Activated CD4-positive, alpha-beta T cell treated with anti-CD3 and anti-CD28 coated beads for 48 hours (primary cell): ENCODE results near the gene NAA10.

ENCODE experiments used
- DNase-seq: peaks from one replicate; pipeline ENCODE4 v3.0.0-alpha.2; 2020

NAA10 gene

DNA sequence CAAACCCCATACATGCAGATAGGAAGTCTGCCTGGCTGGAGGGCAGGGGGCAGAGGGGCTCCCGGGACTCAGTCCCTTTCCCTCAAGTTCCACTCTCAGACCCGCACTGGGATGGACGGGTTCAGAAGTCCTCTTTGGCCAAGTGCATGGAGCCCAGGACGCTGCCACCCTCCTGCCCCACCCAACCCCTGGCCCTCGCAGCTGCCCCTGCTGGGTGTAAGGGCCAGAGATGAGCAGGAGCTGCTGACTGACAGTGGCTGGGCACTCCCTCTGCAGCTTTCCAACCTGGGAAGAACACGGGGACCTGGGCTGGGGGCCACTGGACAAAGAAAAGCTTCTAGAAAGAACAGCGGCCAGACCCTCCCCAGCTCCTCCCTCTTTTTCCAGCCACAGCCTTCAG is 52.3 kb downstream of the NAA10 start:
- DNase-seq, result no peak

DNA sequence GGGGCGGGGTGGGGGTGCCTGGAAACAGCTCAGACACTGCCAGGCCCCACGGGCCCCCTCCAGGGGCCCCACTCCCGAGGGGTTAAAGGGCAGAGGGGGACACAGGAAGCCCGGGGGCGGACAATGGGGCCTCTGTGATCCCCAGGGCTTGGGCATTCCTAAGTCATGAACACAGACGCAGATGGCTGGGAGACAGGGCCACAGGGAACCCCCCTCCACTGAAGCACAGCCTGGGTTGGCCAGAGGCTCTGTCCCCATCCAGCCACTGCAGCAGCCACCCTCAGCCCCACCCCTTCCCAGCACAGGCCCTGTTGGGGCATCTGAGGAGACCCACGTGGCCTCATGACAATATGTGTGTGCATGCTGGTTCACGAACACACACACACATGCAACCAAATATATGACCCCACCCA is 52.7 kb downstream of the NAA10 start:
- no peak for DNase-seq

DNA sequence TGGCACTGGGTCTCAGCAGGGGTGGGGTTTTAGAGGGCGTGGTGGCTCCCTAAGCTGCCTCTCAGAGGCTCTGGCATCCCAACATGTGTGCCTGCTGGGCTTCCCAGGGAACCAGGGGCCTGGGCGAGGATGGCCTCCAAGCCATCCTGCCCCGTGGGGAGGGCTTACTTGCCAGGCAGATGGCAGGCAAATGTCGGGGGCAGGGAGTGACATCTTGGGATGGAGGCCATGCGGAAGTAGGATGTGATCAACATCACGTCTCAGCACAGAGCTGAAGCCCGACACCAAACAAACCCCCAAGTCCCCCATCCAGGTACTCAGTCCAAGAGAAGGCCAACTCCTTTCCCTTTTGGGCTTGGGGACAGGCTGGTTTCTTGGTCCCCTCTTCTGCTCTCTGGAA is 53.6 kb downstream of the NAA10 start:
- no peak for DNase-seq

DNA sequence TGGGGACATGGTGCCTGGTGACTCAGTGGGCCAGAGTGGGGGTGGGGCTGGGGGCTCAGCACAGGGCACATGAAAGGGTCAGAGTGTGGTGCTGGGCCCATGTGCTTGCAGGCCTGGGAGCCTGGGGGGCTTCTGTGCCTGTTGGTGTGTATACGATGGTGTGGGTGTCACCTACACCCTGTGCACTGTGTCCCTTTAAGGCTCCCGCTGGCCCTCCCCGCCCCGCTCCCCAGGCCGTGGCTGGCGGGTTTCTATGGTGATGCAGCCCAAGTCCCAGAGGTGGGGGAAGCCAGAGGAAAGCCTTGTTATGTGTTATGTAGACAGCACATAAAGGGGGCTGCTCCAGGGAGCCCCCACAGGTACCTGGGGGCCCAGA is 54.4 kb downstream of the NAA10 start:
- no peak for DNase-seq

DNA sequence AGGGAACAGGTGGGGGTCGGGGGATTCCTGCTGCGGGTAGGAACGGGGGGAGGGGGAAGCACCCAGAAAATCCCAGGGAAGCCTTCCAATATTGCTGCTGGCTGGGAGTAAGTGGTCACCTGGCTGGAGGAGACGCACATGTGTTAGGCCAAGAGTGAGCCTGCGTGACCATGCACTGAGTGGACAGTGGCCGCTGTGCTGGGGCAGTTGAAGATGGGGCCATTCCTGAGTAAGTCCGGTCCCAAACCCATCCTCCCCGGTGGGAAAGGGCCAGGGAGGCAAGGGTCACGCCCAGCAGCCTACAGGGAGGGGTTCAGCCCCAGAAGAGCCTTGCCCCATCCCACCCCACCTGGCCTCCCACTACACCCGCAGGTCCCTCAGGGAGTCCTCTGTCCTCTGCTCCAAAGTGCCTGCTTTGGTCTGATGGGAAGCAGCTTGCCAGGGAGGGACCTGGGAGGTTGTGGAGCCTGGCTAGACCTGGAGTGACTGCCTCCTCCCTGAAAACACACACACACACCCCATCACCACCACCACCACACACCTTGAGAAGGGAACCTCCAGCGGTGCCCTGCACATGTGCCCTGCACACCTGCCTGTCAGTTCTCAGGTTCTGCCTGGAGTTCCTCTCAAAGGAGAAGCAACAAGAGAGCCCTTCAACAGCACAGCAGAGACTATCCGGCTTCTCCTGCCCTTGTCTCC is 54.9 kb downstream of the NAA10 start:
- no peak for DNase-seq
